Skeletal muscle tissue (tissue), 4 donors: ENCODE results near the gene ALKBH5. TPM values are rescaled to one million over a fixed set of nuclear protein-coding genes. Genes with fewer than 3 reads are reported as not detected.

ENCODE experiments used
- H3K27ac ChIP-seq: one replicate; pipeline ENCODE4 v1.7.0; 2013; ENCODE audit warnings: mild to moderate bottlenecking, low read depth, low read length, inconsistent platforms
- H3K27me3 ChIP-seq, 3 donors: one replicate each; pipeline ENCODE4 v1.7.0; 2013; ENCODE audit warnings: low read length in 3 of 3; ENCODE audit not compliant: control insufficient read depth in 3 of 3, insufficient read depth in 3 of 3
- H3K36me3 ChIP-seq, 3 donors: one replicate each; pipeline ENCODE4 v1.7.0; 2013; ENCODE audit warnings: low read length in 3 of 3; ENCODE audit not compliant: control insufficient read depth in 3 of 3, insufficient read depth in 3 of 3
- H3K4me1 ChIP-seq, 3 donors: one replicate each; pipeline ENCODE4 v1.7.0; 2013; ENCODE audit warnings: low read length in 3 of 3, mild to moderate bottlenecking in 3 of 3; ENCODE audit not compliant: control insufficient read depth in 3 of 3, insufficient read depth in 3 of 3
- H3K4me3 ChIP-seq, 3 donors: one replicate each; pipeline ENCODE4 v1.7.0; 2013; ENCODE audit warnings: low read length in 3 of 3
- H3K9ac ChIP-seq, 3 donors: one replicate each; pipeline ENCODE4 v1.7.0; 2013; ENCODE audit warnings: low read length in 3 of 3, mild to moderate bottlenecking in 3 of 3, moderate library complexity in 2 of 3, low read depth in 1 of 3
- H3K9me3 ChIP-seq, 3 donors: one replicate each; pipeline ENCODE4 v1.7.0; 2013; ENCODE audit warnings: low read length in 3 of 3; ENCODE audit not compliant: control insufficient read depth in 3 of 3
- total RNA-seq: library from RNA; depleted of rRNA; stranded (reverse); fragments of >200 nt; gene quantifications from one replicate; pipeline ENCODE4 v1.2.3, GENCODE V29; 2014
- donor health status: Osteomylitis.

Gene ALKBH5
- total RNA-seq, 1 donor from 2014 or later = 77.8 TPM

GRCh38 chr17:18156171-18156975 is 27.3 kb upstream of the ALKBH5 start:
- Histone ChIP-seq H3K27ac (no peak overlapping the region), H3K9ac (no peak overlapping the region)

GRCh38 chr17:18156976-18157280 is 26.7 kb upstream of the ALKBH5 start:
- Histone ChIP-seq H3K36me3 (no peaks in the 10 kb centered on the region), H3K9ac (no peak overlapping the region), H3K4me1 (peaks cover 5 to 11% (median 9%) of the 10 kb centered on the region in 3 donors), H3K4me3 (no peak overlapping the region), H3K27me3 (no peaks in the 10 kb centered on the region), H3K9me3 (no peaks in the 10 kb centered on the region), H3K27ac (no peak overlapping the region)

More at GRCh38 chr17:18156171-18156975, 27.3 kb upstream of the ALKBH5 start:
- Histone ChIP-seq H3K27me3 (no peaks in the 10 kb centered on the region), H3K9me3 (no peaks in the 10 kb centered on the region), H3K4me3 (no peak overlapping the region), H3K36me3 (no peaks in the 10 kb centered on the region), H3K4me1 (peaks cover 5 to 11% (median 9%) of the 10 kb centered on the region in 3 donors)

DNA sequence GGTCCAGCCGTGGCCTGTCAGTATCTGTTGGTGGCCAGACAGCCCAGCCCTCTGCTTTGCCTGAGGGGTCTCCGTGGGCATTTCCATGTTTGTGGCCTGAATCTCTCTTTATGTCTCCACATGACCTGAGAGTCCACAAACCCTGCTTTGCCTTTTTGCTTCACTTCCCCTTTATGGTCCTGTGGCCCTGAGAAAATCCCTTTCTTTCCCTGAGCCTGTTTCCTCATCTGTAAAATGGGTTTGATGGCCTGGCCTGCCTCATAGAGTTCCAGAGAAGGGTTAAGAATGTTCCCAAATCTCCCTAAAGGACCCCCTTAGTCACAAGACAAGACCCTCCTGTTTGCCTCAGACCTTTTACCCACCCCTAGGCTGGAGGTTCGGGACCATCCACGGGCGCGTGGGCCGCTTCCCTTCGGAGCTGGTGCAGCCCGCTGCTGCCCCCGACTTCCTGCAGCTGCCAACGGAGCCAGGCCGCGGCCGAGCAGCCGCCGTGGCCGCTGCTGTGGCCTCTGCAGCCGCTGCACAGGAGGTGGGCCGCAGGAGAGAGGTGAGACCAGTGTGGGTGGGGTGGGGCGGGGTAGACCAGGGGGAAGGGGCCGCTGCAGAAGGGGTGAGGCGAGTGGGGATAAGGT is 26.2 kb upstream of the ALKBH5 start:
- H3K27me3 ChIP-seq = no peaks in the 10 kb centered on the region
- peaks cover 5 to 11% (median 9%) of the 10 kb centered on the region in 3 donors for H3K4me1 ChIP-seq
- no peaks in the 10 kb centered on the region for H3K36me3 ChIP-seq
- H3K27ac ChIP-seq = no peak overlapping the region
- H3K4me3 ChIP-seq = no peak overlapping the region
- H3K9me3 ChIP-seq = no peaks in the 10 kb centered on the region
- H3K9ac ChIP-seq = no peak overlapping the region

GRCh38 chr17:18158022-18158600 is 25.5 kb upstream of the ALKBH5 start:
- Histone ChIP-seq H3K4me3 (peak overlapping the region; percentile 61 to 65 (median 64)), H3K9me3 (no peaks in the 10 kb centered on the region), H3K36me3 (no peaks in the 10 kb centered on the region), H3K9ac (peak overlapping the region; percentile 33 to 68 (median 46)), H3K4me1 (peaks cover 5 to 11% (median 9%) of the 10 kb centered on the region in 3 donors), H3K27me3 (no peaks in the 10 kb centered on the region), H3K27ac (no peak overlapping the region)

DNA sequence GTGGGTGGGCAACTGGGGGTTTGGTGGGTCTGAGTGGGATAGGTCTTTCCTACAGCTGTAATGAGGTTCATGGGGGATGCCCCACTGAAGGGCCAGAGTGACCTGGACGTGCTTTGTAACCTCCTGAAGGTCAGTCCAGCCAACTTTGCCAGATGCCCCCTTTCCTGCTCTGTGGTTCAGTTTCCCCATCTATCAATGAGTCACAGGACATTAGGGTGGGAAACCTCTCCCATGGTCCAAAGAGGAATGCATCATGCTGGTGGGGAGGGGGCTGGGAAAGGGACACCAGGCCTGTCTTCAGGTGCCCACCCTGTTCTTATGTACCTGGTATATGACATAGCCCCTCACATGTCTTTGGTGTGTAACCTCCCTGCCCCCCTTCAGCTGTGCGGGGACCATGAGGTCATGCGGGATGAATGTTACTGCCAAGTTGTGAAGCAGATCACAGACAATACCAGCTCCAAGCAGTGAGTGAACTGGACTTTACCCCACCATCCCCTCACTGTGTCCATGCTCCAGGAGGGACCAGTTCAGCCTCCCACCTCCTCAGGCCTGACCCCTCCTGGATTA is 24.0 kb upstream of the ALKBH5 start:
- no peaks in the 10 kb centered on the region for H3K27me3 ChIP-seq
- H3K9me3 ChIP-seq = no peaks in the 10 kb centered on the region
- no peak overlapping the region for H3K4me3 ChIP-seq
- no peak overlapping the region for H3K9ac ChIP-seq
- peaks cover 5 to 8% (median 6%) of the 10 kb centered on the region in 3 donors for H3K4me1 ChIP-seq
- no peak overlapping the region for H3K27ac ChIP-seq
- no peaks in the 10 kb centered on the region for H3K36me3 ChIP-seq

GRCh38 chr17:18160128-18160856 is 23.3 kb upstream of the ALKBH5 start:
- Histone ChIP-seq H3K9me3 (no peaks in the 10 kb centered on the region), H3K9ac (no peak overlapping the region), H3K36me3 (no peaks in the 10 kb centered on the region), H3K4me1 (peaks cover 5 to 8% (median 6%) of the 10 kb centered on the region in 3 donors), H3K27me3 (no peaks in the 10 kb centered on the region), H3K27ac (no peak overlapping the region), H3K4me3 (no peak overlapping the region)

- H3K4me3 ChIP-seq = no peak overlapping the region
Observed at GRCh38 chr17:18161207-18162145, 22.2 kb upstream of the ALKBH5 start.

GRCh38 chr17:18163547-18163946 is 20.1 kb upstream of the ALKBH5 start:
- H3K4me1 ChIP-seq = peaks cover 2% of the 10 kb centered on the region in 3 donors
- no peaks in the 10 kb centered on the region for H3K27me3 ChIP-seq
- no peak overlapping the region for H3K9ac ChIP-seq
- H3K27ac ChIP-seq = no peak overlapping the region
- no peak overlapping the region for H3K4me3 ChIP-seq
- no peaks in the 10 kb centered on the region for H3K36me3 ChIP-seq
- H3K9me3 ChIP-seq = no peaks in the 10 kb centered on the region

More at GRCh38 chr17:18161207-18162145, 22.2 kb upstream of the ALKBH5 start:
- Histone ChIP-seq H3K9ac (no peak overlapping the region), H3K27ac (no peak overlapping the region), H3K4me1 (peaks cover 5 to 8% (median 6%) of the 10 kb centered on the region in 3 donors), H3K9me3 (no peaks in the 10 kb centered on the region), H3K27me3 (no peaks in the 10 kb centered on the region), H3K36me3 (no peaks in the 10 kb centered on the region)

DNA sequence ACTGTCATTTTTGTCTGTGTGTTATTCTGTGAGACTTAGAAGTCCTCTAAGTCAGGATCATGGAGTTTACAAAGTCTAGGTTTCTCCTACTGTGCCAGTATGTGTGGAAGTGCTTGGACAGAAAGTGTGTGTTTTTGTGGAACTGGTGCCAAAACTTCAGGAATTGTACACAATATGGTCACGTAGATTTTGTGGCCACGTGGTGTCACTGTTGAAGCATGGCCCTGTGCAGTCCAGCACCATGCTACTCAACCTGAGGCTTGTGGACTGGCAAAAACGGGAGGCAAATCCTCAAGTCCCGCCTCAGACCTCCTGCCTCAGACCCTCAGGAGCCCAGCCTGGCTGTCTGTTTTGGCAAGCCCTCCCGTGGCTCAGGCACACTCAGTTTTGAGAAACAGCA is 16.7 kb upstream of the ALKBH5 start:
- no peak overlapping the region for H3K4me3 ChIP-seq
- H3K4me1 ChIP-seq = no peaks in the 10 kb centered on the region
- no peaks in the 10 kb centered on the region for H3K36me3 ChIP-seq
- no peaks in the 10 kb centered on the region for H3K27me3 ChIP-seq
- no peak overlapping the region for H3K27ac ChIP-seq
- no peaks in the 10 kb centered on the region for H3K9me3 ChIP-seq
- no peak overlapping the region for H3K9ac ChIP-seq
